HG03460 (cell line): ENCODE results near the gene CSGALNACT2.
"Not testable (repeated sequence)": the region's sequence is repeated elsewhere in the genome, so short reads cannot be mapped to it uniquely, and the experiment has no call there.

Experiments used
- ATAC-seq: cut with Tn5 transposase; IDR thresholded peaks from one replicate; pipeline ENCODE4 v1.9.1; 2021; ENCODE audit not compliant: unreplicated experiment

The CSGALNACT2 gene

DNA sequence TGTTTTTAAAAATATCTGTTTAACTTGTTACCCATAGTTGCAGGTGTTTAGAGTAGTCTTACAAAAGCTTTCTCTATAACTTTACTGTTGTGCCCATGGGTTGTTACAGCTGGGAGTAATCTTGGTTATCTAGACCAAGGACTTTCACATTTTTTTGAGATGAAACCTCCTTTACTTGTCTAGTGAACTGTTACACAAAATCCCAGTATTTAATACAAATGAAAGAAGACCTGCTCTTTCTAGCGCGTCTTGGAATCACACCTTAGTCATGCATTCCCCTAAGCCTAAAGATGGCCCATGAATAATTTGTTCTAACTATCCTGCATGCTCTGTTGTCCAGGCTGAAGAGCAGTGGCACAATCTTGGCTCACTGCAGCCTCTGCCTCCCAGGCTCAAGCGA, 38.0 kb downstream of the CSGALNACT2 start:
- ATAC-seq = no peak

- ATAC-seq = no peak
Measured at GRCh38 chr10:43177595-43177994, 39.4 kb downstream of the CSGALNACT2 start.

GRCh38 chr10:43181146-43181545, 42.9 kb downstream of the CSGALNACT2 start:
- no peak for ATAC-seq

DNA sequence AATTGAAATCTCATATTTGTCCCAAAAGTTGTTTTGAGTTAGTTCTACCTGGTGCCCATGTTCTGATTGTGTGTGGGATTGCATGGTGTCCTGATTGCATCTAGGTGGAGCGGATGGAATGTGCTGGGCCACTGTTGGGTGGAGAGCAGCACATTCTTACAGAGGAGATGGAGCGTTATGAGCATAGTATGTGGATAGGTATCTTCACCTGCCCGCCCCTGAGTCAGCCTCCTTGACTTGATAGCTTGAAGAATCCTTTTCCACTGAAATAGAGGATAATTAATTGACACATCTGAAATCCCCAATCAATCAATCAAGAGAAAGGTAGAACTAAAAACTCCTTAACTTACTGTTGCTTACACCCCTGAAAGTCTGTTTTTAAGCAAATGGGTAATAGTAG, 45.5 kb downstream of the CSGALNACT2 start:
- not testable (repeated sequence) for ATAC-seq

DNA sequence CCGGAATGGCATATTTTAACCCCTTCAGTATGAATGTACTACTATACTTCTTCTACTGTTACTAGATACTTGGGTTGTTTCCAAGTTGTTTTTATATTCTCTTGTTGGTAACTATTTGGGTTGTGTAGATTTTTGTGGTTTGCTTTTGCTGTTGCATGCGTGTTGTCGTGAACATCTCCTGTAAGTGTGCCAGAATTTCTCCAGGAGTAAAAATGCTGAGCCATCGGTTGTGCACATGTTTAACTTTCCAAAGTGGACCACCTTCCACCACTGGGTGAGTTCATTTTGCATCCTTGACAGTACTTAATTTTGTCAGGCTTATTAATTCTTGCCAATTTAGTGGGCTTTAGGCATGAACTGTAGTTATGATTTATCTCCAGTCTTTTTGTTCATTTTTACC, 47.9 kb downstream of the CSGALNACT2 start:
- no peak for ATAC-seq

DNA sequence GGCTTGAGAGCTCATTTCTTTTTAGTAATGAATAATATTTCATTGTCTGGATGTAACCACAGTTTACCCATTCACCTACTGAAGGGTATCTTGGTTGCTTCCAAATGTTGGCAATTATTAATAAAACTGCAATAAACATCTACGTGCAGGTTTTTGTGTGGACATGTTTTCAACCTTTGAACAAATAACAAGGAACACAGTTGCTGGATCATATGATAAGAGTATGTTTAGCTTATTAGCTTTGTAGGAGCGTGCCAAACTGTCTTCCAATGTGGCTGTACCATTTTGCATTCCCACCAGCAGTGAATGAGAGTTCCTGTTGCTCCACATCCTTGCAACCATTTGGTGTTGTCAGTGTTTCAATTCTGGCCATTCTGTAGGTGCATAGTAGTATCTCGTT, 49.0 kb downstream of the CSGALNACT2 start:
- ATAC-seq = no peak

- no peak for ATAC-seq
Measured at GRCh38 chr10:43188702-43189101, 50.5 kb downstream of the CSGALNACT2 start.

DNA sequence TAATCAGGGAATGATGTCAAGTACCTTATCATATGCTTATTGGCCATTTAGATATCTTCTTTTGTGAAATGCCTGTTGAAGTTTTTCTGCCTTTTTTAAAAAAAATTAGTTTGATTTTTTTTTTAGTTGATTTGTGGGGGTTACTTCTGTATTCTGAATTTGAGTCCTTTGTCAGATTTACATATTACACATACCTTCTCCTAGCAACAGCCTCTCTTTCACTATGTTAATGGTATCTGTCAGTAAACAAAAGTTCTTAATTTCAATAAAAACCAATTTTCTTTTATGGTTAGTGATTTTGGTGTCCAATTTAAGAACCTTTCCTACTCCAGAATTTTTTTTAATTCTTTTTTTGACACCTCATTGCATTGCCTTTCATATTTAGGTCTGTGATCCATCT, 52.0 kb downstream of the CSGALNACT2 start:
- ATAC-seq = no peak

- no peak for ATAC-seq
Measured at GRCh38 chr10:43190775-43191174, 52.5 kb downstream of the CSGALNACT2 start.

DNA sequence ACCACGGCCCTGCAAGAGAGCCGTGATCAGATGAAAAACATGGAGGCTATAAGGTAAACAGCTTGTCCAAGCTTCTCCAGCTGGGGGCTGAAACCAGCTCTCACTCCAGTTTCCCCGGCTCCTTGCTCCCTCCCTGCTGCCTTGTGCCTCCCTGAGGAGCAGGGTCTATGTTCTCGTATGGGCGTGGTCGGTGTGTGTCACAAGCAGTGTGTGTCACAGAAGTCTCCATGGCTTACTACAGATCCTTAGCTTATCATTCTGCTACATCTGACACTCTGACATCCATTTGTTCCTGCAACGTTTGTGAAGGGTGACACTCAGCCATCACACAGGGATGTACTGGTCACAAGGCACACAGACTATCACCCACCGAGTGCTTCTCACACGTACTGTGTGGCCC, 54.6 kb downstream of the CSGALNACT2 start:
- ATAC-seq = no peak

GRCh38 chr10:43193496-43194080, 55.3 kb downstream of the CSGALNACT2 start:
- ATAC-seq = no peak

DNA sequence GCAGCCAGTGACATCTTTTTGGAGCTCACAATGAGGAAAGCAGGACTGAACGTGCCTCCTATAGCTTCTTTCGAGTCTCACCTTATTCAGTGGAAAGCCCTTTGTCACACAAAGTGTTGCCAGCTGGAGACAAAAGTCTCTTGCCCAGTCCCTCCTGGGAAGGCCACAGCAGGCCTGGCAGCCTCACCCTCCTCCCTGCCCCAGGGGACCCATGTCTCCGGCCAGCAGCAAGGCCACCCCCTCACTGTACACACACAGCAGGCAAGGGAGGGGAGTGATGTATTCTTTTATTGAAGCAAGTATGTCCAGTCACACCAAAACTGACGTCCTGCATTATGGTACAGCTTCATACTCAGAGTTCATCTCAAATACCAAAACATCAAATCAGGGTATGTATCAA, 56.0 kb downstream of the CSGALNACT2 start:
- ATAC-seq = no peak

GRCh38 chr10:43194859-43195258, 56.6 kb downstream of the CSGALNACT2 start:
- no peak for ATAC-seq

- ATAC-seq = no peak
Measured at GRCh38 chr10:43195557-43195956, 57.3 kb downstream of the CSGALNACT2 start.

DNA sequence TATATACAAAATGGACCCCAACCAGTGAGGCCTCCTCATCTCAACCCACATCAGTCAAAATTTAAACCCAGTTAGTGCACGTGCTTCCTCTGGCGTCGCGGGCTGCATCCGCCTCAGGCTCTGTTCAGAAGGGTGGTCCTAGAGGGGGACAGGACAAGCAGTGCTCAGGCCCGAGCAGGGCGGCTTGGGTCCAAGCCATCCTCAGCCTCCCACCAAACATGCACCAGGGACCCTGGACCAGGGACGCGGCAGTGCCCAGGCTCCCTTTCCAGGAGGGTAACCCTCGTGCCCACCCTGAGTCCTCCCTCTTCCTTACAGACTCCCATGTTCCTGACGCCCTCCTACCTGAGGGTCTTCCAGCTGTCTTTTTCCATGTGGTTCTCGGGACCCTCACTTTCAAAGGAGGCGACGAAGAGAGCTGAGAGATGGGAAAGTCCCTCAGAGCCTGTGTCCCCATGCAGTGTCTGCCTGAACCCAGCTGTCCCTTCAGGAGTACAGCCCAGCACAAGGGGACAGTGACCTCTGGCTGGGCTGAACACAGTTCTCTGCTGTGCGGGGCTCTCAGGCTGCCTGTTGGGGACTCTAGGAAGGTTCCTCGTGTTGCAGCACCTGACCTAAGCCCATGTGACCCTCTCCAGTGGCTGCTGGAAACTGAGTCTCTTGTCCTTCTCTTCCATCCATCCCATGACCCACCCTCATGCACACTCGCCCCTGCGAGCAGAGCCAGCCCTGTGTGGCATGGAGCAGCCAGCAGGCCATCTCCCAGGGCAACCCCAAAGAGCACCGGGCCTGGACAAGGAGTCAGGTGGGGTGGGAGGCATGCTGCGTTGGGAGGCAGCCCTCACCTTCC, 58.1 kb downstream of the CSGALNACT2 start:
- no peak for ATAC-seq

- no peak for ATAC-seq
Measured at GRCh38 chr10:43196981-43197833, 59.0 kb downstream of the CSGALNACT2 start.

DNA sequence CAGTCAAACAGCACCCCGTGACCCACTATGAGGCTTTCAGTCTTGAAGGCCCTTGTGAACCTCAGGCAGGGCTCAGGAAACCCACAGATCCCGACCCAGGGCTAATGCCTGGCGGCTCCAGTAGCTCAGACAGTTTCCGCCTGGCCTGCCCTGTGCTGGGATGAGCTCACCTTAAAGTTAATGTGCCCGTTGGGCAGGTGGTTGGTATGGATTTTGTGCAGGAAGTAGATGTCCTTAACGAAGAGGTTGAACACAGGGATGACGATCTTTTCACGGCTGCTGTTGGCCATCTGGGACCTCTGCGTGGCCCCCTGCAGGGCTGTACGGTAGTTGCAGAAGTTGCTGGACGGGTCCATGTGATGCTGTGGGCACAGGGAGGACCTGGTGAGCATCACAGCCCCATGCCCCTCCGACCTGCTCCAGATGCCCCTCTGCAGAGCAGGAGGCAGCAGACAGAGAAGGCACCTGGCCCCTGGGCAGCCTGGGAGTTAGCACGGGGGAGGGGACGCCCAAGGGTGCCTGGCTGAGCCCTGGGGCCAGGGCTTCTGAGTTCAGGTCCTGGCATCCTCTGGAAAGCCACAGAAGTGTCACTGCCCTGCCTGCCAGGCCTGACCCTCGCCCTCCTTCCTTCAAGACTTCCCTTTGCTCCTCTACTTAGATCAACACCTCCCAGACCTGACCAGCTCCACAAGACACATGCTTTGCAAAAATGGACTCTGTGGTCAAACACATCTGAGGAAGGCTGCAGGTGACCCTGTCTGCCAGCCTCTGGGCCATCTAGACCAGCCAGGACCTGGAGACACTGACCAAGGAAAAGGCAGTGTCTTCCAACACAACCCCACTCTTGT, 59.8 kb downstream of the CSGALNACT2 start:
- no peak for ATAC-seq

GRCh38 chr10:43198682-43199005, 60.4 kb downstream of the CSGALNACT2 start:
- no peak for ATAC-seq

- ATAC-seq = no peak
Measured at GRCh38 chr10:43199088-43199683, 60.9 kb downstream of the CSGALNACT2 start.

- no peak for ATAC-seq
Measured at GRCh38 chr10:43199684-43200537, 61.7 kb downstream of the CSGALNACT2 start.
